CD4-positive, alpha-beta T cell treated with Interleukin-4 for 4 hours (primary cell): ENCODE results near the gene HTRA2.
"Not testable (repeated sequence)": the region's sequence is repeated elsewhere in the genome, so short reads cannot be mapped to it uniquely, and the experiment has no call there.

Source experiments
- DNase-seq: peaks from one replicate; pipeline ENCODE4 v3.0.0-alpha.2; 2020

HTRA2 gene

DNA sequence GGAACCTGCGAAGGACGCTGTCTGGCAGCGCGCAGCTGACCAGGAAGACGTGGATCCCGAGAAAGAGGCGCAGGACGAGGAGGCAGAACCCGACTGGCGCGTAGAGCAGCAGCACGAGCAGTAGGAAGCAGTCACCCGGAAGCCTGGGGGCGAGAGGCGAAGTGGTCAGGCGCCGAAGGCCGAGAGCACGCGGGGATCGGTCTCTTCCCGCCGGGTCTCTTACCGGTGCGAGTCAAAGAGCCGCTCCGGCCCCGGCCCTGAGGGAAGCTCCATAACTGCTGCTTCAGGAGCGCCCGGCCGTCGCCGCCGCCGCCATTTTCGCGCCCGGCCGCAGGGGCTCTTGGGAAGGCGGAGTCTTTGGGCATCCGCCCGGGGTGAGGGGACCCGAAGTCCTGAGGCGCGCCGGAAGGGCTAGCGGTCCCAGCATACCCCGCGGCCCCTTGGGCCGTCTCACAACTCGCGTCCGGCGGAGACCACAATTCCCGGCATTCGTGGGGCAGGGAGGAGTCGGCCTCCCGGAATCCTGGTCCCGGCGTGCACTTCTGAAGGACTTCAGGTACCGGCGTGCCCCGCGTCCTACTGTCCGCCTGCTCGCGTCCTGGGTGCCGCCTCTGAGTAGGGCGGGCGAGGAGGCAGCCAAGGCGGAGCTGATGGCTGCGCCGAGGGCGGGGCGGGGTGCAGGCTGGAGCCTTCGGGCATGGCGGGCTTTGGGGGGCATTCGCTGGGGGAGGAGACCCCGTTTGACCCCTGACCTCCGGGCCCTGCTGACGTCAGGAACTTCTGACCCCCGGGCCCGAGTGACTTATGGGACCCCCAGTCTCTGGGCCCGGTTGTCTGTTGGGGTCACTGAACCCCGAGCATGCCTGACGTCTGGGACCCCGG lies at the start of gene HTRA2, which contains the start of gene AUP1:
TSS of gene HTRA2 (plus strand) at position 577 of the 882 bp plus-strand sequence. CDS start at position 651, 74 bp downstream.
TSS of gene AUP1 (minus strand) at position 350 of the 882 bp plus-strand sequence. CDS start at position 273, 77 bp downstream.
- DNase-seq = peak; percentile 93

DNA sequence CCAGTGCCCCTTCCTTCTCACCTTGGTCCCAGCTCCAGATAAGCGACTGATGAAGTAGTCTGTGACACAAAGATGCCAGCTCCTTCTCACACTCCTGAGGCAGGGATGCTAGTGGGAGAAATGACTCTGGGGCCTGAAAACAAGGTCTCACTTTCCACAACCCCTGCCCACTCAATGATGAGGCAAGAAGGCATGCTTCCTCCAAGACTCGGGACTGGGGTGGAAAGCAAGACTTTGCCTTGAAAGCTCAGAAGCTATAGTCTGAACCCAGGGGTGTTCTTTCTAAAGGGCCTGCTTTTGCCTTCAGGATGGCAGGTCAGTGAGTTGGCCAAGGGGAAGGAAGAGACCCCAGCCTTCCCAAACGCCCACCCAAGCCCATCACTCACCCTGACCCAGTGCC lies 48.3 kb upstream of the HTRA2 start:
- no peak for DNase-seq

DNA sequence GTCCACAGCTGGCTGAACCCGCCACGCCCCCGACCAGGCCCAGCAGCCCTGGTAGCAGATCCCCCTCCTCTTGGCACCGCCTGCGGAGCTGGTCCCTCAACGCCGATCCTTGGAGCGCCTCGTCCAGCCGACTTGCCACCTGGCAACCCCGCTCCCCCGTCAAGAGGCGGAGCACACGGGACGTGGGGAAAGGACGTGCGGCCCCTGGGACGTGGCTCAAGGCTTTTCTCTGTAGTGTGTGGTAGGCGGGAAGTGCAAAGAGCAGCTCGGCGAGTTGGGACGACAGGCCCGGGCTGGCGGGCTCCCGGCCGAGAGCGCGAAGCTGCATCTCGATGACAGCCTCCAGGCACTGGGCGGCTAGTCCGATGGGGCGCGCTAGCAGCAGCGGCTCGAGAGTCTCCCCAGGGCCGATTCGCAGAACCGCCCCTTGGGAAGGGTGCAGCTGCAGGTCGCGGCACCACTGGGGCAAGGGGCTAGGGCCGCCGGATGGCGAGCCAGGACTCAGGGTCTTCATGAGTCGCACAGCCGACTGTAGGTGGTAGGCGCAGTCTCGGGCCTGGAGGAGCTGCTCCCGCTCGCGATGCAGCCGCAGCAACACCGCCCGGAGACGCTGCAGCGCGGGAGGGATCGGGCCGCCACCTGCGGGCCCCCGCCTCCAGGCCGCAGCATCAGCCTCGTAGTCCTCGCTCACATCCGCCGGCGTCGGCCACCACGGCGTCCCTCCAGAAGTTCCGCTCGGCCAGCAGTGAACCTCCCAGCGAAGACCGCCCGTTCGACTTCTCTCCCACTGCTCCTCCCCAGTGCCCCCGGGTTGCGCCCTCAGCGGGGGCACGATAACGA lies 47.6 kb upstream of the HTRA2 start:
- peak; percentile 53 for DNase-seq

DNA sequence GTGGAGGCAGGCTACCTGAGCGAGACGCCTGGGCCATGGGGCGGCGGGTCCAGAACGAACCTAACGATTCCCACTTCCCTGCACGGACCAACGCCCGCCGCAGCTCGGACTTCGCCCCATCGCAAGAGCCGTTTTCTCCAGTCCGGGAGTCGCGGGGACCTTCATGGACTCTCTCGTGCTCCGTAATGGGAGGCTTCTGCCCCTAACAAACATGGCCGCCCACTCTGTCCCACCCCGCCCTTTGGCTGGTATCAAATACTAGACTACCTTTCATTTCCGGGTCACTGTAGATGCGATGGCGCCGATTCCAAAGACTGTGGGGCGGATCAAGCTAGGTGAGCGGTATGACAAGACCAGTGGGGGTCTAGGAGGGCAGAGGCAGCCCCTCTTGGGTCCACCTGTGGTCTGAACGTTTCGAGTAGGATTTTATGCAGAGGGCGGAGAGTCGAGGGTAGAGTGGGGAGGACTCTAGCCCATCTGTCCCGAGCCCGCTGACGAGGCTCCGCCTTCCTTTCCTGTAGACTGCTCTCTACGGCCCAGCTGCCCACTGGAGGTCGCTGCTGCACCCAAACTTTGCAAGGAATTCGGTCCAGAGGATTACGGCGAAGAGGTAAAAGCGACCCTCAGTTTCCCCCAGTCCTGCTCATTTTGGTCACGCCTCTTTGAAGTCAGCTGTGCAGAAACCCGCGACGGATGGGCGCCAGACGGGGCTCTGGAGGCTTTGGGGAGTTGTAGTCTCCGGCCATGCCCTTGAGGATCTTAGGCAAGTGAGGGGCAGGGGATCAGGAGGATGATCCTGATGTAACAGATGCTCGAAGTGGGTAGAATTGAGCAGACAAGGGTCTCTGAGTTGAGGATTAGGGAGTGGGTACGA lies 46.7 kb upstream of the HTRA2 start, which contains the start of the genes CCDC142 and TTC31:
TSS of gene CCDC142 (minus strand) at position 198 of the 874 bp plus-strand sequence. CDS start at position 37, 161 bp downstream.
TSS of gene TTC31 (plus strand) at position 281 of the 874 bp plus-strand sequence. CDS start at position 296, 15 bp downstream.
- peak; percentile 97 for DNase-seq

DNA sequence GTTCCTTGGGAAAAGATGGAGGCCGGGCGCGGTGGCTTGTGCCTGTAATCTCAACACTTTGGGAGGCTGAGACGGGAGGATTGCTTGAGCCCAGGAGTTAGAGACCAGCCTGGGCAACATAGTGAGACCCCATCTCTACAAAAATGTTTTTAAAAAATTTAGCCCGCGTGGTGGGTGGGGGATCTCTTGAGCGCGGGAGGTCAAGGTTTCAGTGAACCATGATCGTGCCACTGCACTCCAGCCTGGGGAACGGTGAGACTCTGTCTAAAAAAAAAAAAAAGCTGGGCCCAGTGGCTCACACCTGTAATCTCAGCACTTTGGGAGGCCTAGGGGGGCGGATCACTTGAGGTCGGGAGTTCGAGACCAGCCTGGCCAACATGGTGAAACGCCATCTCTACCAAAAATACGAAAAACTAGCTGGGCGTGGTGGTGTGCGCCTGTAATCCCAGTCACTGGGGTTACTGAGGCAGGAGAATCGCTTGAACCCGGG lies 46.0 kb upstream of the HTRA2 start:
- DNase-seq = not testable (repeated sequence)

DNA sequence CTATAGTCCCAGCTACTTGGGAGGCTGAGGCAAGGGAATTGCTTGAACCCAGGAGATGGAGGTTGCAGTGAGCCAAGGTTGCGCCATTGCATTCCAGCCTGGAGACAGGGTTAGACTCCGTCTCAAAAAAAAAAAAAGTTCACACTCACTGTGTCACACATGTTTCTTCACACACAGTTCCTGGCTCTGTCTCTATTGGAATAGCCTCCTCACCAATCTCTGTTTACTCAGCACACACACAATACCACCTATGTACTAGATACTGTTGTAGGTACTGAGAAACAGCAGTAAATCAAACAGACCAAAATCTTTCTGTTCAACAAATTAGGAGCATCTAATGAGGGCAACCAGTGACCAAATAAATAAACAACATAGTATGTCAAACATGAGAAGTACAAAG lies 43.6 kb upstream of the HTRA2 start:
- no peak for DNase-seq

DNA sequence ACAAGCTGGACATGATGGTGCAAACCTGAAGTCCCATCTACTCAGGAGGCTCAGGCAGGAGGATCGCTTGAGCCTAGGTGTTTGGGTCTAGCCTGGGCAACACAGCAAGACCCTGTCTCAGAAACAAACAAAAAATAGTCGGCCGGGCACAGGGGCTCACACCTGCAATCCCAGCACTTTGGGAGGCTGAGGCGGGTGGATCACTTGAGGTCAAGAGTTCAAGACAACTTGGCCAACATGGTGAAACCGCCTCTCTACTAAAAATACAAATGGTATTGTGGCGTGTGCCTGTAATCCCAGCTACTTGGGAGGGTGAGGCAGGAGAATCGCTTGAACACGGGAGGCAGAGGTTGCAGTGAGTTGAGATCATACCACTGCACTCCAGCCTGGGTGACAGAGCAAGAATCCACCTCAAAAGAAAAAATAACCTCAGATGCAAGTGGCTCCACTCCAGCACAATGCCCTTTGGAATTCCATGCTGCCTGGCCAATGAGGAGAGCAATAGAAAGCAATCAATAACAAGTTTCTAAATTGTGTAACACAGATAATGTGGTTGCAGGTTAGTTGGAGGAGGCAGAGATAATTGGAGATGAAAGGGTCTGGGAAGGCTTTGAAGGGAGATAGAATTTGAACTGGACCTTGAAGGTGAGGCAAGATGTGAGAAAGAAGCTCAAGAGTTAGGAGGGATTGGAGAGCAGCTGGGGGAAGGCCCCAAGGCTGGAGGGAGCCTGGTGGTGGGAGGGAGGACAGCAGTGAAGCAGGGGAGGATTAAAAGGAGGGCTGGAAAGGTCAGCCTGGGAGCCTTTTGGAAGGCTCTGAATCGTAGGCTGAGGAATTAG lies 40.9 kb upstream of the HTRA2 start:
- DNase-seq = no peak

DNA sequence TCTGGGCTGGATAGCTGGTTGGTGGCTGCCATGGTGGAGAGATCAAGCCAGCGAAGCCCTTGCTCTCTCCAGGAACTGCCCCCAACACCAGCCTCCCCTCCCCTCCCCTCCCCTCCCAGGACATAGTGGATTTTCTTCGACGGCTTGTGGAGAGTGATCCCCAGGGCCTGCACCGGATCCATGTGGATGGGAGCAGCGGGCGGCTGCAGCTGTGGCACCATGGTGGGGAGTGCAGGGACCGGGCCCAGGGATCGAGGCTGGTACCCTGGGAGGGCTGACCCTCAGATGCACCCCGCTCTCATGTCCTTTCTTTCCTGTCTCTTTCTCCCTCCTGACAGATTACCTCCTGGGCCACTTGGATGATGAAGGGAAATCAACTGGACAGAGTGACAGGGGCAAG lies 39.8 kb upstream of the HTRA2 start:
- no peak for DNase-seq

DNA sequence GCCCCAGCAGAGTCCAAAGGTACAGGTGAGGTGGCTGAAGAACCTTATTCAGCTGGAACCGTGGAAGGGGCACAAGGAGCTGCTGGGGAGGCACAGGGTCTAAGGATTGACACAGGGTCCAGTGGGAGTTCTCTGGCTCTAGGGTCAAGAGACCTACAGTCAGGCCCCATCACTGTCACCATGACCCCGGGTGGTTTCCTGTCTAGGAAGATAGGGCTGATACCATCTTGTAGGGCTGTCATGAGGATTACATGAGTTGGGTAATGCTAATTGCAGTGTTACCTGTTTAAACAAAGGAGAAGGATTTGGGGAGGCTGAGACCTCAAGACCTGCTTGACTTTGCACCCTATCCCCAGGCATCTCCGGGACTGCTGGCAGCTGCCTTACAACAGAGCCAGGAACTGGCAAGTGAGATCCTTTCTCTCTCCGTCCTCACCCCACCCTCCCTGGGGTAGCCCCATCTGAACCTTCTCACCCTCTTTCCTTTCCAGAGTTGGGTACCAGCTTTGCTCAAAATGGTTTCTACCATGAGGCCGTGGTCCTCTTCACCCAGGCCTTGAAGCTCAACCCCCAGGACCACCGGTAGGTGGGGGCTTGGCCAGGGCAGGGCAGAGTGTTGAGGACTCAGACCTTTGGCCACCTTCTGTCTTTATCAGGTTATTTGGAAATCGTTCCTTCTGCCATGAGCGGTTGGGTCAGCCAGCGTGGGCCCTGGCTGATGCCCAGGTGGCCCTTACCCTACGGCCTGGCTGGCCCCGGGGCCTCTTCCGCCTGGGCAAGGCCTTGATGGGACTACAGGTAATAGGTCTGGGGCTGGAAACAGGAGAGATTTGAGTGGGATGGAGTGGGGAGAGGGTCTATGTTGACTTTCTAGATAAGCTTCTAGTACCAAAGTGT lies 37.8 kb upstream of the HTRA2 start:
- DNase-seq = no peak

DNA sequence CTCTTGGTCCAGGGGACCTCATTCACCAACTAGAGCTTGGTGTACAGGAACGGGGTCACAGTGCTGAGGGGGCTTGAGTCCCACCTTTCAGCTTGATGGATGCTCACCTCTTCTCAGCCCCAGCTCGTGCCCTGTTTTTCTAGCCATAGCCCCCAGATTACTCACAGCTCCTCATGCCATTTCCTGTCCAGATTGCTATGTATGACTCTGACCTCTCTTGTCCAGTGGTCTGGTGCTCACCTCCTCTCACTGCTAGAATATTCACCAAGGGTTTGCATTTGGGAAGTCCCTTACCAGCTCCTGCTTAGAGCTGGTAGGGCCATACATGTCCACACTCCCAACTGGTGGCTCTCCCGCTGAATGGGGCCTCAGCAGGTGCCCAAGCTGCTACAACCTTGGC lies 36.2 kb upstream of the HTRA2 start:
- no peak for DNase-seq

DNA sequence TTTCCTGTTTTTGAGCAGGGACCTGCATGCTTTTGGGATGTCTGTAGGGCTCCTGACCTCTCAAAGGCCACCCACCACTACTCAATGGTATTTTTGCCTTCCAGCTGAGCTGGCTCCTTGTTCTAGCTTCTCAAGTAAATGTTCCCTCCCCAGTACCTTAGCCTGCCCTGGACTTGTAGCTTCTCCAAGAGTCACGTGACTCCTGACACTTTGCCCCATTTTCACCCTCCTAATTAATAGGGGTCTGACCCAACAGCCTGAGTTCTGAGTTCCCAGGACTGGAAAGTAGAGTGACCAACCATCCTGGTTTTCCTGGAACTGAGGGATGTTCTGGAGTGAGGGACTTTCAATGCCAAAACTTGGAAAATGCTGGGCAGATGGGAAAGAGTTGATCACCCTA lies 34.3 kb upstream of the HTRA2 start:
- DNase-seq = no peak

DNA sequence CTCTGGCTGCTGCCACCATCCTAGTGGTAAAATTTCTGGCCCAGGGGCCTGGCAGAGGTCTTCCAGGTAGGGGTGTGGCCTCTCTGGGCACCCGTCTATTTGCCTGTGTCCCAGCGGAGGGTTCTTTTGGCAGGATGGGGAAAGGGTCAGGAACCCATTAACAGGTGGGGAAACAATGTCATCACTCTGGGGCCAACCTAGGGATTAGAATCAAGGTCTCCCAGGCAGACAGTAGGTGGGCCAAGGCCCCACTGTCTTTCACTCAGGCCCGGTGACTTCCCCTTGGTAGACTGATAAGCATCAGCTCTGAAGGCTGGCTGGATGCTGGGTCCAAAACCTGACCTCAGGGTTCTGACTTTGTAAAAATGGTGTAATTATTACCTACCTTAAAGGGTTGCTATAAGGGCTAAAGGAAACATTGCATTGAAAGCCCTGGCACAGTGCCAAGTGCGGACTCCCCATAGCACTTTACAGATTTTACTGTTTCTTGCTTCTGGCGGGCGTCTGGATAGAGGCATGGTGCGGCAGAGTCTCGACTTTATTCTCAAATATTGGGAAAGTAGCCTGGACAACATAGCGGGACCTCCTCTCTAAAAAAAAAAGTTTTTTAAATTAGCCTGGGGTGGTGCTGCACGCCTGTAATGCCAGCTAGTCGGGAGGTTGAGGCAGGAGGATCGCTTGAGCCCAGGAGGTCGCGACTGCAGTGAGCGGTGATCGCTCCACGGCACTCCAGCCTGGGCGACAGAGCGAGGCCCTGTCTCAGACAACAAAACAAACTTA lies 32.5 kb upstream of the HTRA2 start:
- DNase-seq = no peak

DNA sequence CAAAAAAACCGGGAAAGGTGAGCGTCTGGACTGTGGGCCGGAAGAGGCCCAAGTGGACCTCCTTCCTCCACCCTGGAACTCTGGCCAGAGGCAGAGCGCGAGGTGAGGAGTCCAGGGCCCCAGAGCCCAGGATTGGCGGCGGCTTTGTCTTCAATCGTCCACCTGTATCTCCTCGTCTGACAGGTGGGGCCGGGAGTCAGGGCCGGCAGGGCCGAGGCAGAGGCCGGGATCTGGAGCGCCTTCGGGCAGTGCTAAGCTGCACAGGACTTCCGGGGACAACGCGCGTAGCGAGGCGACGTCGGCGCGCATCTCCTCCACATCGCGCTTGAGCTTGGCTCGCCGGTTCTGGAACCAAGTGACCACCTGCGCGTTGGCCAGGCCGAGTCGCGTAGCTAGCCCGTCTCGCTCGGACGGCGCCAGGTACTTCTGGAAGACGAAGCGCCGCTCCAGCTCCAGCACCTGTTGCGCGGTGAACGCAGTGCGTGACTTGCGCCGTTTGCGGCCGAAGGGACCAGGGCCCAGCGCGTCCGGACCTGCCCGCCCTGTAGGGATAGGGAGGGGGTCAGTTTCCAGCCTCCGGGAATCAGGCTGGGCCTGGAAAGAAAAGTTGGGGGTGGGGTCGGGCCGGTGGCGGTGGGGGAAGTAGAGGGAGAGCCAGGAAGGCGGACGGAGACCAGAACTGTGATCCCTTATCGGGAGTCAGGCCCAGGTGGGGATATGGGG lies 31.8 kb upstream of the HTRA2 start:
- no peak for DNase-seq

DNA sequence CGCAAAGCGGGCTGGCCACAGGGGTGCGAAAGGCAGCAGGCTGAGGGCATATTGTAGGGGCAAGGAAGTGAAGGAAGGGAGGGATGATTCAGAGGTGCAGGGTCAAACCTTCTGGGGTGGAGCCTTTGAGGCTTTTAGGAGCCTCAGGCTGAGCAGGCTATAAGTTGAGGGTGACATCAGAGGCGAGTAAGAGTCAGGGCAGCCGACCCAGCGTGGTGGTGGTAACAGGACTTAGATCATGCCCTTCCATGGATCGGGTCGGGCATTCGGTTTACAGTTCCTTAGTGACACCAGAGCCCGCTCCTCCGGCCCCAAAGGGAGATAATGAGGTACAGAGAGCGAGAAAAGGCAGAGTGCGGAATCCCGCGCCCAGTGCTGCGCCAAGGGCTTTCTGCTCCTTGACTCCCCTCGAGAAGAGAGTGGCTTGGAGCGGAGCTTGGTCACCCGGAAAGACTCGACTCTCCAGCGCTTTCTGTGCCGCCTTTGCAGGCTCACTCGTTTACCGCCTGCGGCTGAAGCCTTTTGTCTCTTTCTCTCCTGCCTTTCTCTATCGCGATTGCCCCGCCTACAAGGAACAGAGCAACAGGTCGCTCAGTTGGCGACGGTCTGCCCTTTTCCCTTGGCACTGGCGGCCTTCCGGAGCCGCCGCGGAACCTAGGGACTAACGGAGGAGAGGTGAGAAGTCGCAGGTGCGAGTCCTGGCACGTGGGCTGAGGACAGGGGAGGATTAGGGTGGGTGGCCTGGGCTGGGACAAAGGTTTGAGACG lies 31.1 kb upstream of the HTRA2 start:
- peak; percentile 40 for DNase-seq

DNA sequence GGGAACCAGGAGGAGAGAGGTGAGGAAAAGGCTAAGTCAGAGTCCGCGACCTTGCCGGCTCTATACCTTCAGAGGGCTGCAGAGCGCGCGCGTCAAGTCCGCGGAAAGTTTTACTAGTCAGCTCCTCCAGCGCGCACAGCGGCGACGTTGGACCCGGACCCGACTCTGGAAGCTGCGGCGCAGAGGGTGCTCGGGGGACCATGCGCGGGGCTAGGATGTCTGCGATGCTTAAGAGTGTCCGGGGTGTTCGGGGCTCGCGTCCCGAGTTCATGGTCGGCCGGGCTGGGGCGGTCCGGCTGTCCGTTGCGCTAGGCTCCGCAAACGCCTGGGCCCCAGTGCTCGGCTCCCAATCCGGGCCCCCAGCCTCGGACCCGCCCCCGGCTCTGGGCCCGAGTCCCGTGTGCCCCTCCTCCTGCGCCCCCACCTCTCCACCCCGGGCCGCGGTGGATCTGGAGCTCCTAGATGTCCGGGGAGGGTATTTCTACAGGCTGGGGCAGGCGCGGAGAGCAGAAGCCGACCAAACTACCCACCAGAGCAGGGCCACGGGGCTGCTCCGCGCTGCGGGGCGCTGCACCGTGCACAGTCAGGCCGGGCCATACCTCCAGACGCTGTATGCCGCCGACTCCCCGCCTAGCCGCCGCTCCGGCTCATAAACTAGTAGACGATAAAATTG lies 30.3 kb upstream of the HTRA2 start, which contains the start of gene LBX2:
TSS of gene LBX2 (minus strand) at position 337 of the 673 bp plus-strand sequence. CDS start at position 271, 66 bp downstream.
- DNase-seq = no peak

DNA sequence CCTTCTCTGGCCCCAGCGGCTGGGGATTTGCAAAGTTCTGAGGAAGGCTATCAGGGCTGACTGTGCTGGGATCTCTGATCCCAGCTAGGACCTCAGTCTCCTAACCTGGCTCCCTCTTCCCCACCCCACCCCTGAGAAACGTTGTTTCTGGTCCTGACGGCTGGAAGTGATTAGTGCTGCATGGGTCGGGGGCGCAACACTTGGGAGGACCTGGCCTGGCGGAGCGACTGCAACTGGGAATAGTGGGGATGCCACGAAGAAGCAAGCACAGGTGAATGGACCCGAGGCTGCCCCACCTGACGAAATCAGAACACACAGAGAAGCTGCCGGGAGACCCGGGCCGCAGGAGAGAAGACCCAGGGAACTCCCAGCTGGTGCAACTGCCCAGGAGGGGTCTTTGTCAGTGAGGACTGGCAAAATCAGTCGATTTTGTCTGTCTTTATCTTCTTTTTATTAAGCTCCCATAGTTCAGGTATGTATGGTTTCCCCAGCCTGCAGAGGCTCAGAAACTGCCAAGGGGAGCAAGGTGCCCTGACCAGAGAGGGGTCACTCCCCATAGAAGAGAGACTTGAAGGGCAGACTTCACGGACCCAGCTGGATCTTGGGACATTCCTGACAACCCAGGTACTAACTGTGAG lies 29.7 kb upstream of the HTRA2 start:
- no peak for DNase-seq

DNA sequence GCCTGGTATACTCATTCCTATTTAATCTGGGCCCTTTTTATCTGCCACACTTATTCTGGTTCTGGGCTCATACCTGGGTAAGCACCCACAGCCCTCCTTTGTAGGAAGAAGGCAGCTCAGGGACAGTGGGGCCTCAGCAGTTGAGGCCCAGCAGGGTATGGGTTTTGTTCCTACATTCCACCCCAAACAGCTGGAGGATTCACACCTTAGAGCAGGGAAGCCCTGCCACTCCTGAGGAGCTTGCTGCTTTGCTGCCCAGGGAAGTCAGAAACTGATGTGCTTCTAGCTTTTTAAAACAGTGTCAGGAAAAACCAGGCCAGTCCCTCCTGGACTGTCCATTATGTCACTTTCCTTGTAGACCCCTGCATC lies 29.2 kb upstream of the HTRA2 start:
- no peak for DNase-seq
